ENCODE data around the gene ANKS6.
"Not testable (repeated sequence)": the region's sequence is repeated elsewhere in the genome, so short reads cannot be mapped to it uniquely, and the experiment has no call there.

Gene ANKS6

DNA sequence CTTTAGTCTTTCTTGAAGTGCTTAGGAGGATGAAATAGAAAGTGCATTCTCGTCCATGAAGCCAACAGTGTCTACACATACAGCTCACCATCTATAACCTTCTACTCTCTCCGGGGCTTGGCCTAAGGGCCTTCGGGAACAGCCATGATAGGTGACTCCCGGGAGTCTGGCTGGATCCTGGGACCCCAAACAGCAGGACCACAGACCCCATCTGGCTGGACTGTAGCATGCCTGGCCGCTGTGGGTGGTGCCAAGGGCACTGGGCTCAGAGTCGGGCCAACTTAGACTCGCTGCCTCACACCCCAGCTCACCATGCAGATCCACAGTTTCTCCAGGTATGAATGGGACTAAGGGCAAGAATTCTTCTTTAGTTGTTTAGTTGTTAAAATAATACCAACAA lies 104.0 kb downstream of the ANKS6 start:
- no peak for DNase-seq

DNA sequence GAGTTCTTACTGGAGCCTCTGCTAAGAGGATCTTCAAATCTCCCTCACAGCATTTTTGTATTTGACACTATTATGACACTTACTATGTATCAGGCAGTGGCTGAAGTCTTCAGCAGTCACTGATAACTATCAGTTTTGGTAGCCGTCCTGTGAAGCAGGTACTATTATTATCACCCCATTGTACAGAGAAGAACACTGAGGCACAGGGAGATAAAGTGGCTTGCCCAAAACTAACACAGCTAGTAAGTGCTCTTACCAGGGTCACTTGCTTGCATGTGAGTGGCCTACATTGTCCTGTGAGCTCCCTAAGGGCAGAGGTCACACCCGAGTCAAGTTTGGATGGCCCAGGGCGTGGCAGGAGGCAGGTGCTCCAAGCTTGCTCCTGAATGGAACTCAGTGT lies 104.5 kb downstream of the ANKS6 start:
- DNase-seq, result no peak

DNA sequence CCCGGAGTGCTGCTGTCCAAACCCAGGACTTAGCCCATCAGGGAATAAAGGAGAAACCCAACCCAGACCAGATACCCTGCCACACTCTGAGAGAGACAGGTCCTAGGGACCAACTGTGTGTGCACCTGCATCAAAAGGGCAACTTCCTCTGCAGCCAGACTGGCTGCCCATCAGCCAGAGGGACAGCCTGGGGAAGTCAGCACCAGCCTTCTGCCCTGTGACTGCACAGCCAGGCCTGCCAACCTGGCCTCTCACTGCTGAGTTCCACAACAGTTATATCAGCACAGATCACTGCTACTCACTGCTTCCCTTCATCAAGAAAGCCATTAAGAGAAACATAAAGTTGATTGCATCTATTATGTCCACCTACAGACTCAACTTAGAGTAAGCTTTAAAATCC lies 105.7 kb downstream of the ANKS6 start:
- DNase-seq, result no peak

DNA sequence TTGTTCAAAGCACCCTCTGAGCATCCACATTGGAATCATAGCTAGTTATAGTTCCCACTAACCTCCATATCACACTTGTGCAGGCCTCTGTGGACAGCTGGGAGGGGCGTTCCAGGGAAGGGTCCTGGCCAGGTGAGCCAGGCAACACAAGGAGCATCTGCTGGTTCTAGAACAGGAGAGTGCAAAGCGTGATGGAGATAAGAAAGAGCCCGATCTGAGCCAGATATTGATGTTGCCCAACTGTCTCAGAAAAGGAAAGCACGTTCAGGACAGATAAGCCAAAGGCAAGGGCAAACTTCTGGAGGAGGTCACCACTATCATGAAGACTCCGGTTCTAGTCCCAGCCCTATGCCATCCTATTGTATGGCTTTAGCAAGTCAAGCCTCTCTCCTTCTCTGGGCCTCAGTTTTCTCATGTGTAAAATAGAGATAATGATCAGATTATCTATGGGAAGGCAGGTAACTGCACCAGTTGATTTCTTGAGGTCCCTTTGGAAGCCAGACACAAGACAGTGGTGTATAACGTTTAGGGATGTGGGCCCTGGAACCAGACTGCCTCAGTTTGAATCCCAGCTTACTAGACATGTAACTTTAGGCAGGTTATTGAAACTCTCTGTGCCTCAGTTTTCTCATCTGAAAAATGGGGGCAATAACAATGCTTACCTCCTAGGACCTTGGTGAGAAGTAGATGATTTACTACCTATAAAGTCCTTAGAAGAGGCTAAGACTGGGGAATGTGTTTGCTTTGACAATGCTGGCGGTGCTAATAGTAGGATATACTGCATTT lies 107.5 kb downstream of the ANKS6 start:
- DNase-seq, result no peak

DNA sequence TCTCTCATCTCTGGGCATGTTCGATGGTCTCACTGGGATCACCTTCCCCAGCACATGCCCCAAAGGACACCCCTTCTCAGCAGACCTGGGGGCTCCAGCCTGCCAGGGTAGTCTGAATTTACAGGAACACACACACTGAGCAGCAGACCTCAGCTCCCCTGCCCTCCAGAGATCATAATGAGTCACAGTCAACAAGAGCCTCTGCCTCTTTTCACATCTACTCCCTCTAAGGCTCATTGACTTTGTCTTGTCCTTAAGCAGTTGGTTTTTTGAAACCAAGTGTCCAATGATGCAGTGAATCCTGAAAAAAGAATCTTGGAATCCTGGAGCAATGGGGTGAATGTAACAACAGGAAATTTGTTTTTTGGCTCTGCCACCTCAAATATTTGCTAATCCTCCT lies 108.4 kb downstream of the ANKS6 start:
- no peak for DNase-seq

DNA sequence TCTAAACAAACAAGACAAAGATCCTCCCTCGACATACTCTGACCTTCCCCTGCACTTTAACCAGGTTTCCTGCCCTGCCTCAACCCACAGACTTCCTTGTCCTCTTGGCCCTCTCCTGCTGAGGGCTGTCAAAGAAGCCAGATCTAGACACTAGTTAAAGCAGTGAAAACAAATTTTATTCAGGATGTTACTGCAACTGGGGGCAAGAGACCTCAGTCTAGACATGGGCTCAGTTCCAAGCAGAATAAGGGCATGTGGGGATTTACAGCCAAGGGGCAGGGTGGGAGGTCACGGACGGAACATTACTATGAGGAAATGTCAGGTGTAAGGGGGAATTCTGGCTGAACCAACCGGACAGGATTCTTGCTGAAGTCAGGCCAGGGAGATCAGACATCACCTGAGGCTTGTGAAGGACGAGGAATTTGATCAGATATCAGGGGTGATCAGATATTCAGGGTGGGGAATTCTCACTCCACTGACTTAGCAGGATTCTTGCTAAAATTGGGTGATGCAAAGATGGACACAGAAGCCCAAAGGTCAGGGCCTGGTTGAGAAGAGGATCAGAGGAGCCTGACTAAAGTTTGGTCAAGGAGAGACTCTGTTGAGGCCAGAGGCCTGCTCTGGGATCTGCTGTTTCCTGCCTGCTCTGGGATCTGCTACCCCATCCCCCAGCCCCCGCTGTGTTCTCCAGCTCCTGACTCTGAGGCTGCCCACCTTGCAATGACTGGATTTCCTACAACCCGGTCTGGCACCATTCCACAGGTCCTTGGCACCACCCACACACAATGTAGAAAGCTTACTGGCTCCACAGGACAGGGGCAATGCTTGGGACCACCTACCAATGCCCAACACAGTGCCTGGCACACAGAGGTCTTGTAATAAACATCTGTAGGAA lies 109.1 kb downstream of the ANKS6 start:
- no peak for DNase-seq

DNA sequence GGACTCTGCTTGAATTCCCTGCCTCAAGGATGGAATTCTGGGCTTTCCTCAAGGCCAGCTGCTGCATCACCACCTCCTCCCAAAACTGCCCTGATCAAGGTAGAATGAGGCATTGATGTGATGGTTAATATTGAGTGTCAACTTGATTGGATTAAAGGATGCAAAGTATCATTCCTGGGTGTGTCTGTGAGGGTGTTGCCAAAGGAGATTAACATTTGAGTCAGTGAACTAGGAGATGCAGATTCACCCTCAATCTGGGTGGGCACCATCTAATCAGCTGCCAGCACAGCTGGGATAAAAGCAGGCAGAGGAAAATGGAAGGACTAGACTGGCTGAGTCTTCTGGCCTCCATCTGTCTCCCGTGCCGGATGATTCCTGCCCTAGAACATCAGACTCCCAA lies 111.5 kb downstream of the ANKS6 start:
- not testable (repeated sequence) for DNase-seq

All from cortex of kidney (tissue), 1 donor.